Uterus (tissue), 4 donors: ENCODE measurements around the gene TLCD3A. TPM values are rescaled to one million over a fixed set of nuclear protein-coding genes. Genes with fewer than 3 reads are reported as not detected.
"Not testable (repeated sequence)": the region's sequence is repeated elsewhere in the genome, so short reads cannot be mapped to it uniquely, and the experiment has no call there.

ENCODE experiments used
- DNase-seq, 2 donors: peaks; one replicate each; pipeline ENCODE4 v3.0.0-alpha.2; 2019 to 2020
- H3K27ac ChIP-seq, 2 donors: fragments of 200-600 bp; sonication (generic); 1 replicate in 1 of 2; 2 replicates in 1 of 2; pipeline ENCODE4 v1.5.1; 2016 to 2018
- H3K27me3 ChIP-seq, 2 donors: fragments of 200-600 bp; sonication (generic); one replicate each; pipeline ENCODE4 v1.5.1; 2018 to 2019; ENCODE audit warnings: control low read depth in 1 of 2
- H3K36me3 ChIP-seq, 2 donors: fragments of 200-600 bp; sonication (generic); one replicate each; pipeline ENCODE4 v1.5.1; 2019; ENCODE audit warnings: control low read depth in 1 of 2
- H3K4me1 ChIP-seq, 2 donors: fragments of 200-600 bp; sonication (generic); one replicate each; pipeline ENCODE4 v1.5.1; 2018 to 2019; ENCODE audit warnings: control low read depth in 1 of 2
- H3K4me3 ChIP-seq, 2 donors: fragments of 200-600 bp; sonication (generic); 1 replicate in 1 of 2; 2 replicates in 1 of 2; pipeline ENCODE4 v1.5.1; 2018 to 2019; ENCODE audit warnings: mild to moderate bottlenecking in 1 of 2
- H3K9me3 ChIP-seq, 2 donors: fragments of 200-600 bp; sonication (generic); one replicate each; pipeline ENCODE4 v1.5.1; 2019; ENCODE audit warnings: control low read depth in 1 of 2
- CTCF ChIP-seq, 4 experiments: fragments of 200-600 bp in 2 of 4; fragments of 450-650 bp in 2 of 4; sonication (generic) in 2 of 4; IDR thresholded peaks; one replicate each; pipeline ENCODE4 v1.5.1; 2016 to 2019; ENCODE audit warnings: antibody characterized with exemption in 4 of 4, mild to moderate bottlenecking in 2 of 4, moderate library complexity in 1 of 4
- POLR2A ChIP-seq, 2 donors: fragments of 450-650 bp; IDR thresholded peaks; one replicate each; pipeline ENCODE4 v1.6.1; 2016; ENCODE audit warnings: antibody characterized with exemption in 2 of 2, mild to moderate bottlenecking in 1 of 2, moderate library complexity in 1 of 2
- intact Hi-C: fragments of 100-400 bp; cut with DNase I; formaldehyde crosslinking; loops from one replicate; pipeline ENCODE4 v1.15.1; 2023; ENCODE audit warnings: low total_unique reads
- total RNA-seq, 4 donors: library from RNA; depleted of rRNA in 3 of 4; stranded (reverse); fragments of >200 nt in 3 of 4; gene quantifications; one replicate each; pipeline versions ENCODE4 v1.1.0 to v1.2.4, GENCODE V29; 2014 to 2023
- donor health status: DM: yes; HTN: yes; CAD: no.

TLCD3A gene
- total RNA-seq, 4 donors from 2014 or later = 3.2 to 19.6 (median 15.6) TPM; not detected in 1

GRCh38 chr17:744937-745336, 12.5 kb downstream of the TLCD3A start:
- no peak for TF ChIP-seq CTCF (IDR thresholded peaks at IDR 0.05)
- Histone ChIP-seq H3K27ac (no peak overlapping the region), H3K4me3 (no peak overlapping the region), H3K4me1 (no peaks in the 10 kb centered on the region), H3K27me3 (no peaks in the 10 kb centered on the region), H3K9me3 (no peaks in the 10 kb centered on the region), H3K36me3 (no peaks in the 10 kb centered on the region)
- DNase-seq = no peak
- intact Hi-C loops = no loop called here

GRCh38 chr17:745406-745805, 13.0 kb downstream of the TLCD3A start:
- Histone ChIP-seq H3K4me1 (peaks cover 0 to 4% of the 10 kb centered on the region in 2 donors), H3K36me3 (no peaks in the 10 kb centered on the region), H3K27ac (no peak overlapping the region), H3K4me3 (no peak overlapping the region), H3K27me3 (no peaks in the 10 kb centered on the region), H3K9me3 (no peaks in the 10 kb centered on the region)
- DNase-seq = no peak
- intact Hi-C loops = no loop called here
- TF ChIP-seq POLR2A (IDR thresholded peaks at IDR 0.05) = no peak
- no peak for TF ChIP-seq CTCF (IDR thresholded peaks at IDR 0.05)

- H3K4me1 ChIP-seq = peaks cover 0 to 12% of the 10 kb centered on the region in 2 donors
- H3K36me3 ChIP-seq = no peaks in the 10 kb centered on the region
These were observed 13.8 kb downstream of the TLCD3A start for GRCh38 chr17:746181-746580.

DNA sequence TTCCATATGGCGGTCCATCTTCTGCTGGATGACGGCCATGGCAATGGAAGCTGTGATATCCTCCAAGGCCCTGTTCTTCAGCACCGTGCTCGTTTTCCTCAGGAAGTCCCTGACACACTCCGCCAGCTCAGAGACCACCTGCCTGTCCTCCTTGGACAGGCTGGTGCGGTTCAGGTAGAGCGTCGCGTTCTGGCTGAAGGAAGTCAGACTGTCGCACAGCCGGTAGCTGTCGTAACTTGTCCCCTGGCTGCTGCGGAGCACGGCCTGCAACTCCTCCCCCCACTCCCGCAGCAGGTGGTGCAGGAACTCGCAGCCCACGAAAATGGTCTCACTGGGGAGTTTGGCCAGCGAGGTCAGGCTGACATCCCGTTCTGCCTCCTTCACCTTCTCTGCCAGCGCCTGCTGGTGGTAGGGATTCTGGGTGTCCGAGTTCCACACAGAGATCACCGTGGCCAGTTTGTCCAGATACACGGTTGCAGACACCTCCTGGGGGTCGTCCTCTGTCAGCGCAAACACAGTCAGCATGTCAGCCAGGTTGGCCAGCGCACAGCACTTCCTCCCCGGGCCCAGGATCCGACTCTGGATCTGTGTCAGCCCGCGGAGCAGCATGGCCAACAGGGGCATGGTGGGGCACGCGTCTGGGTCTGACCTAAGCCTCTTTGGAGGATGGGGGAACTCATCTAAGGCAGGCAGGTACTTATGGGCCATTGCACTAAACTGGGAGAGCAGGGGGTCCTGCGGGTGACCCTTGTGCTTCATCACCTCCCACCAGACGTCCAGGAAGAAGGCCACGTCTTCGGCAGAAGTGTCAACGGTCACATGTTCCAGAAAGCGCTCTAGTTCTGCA, 14.6 kb downstream of the TLCD3A start:
- intact Hi-C loops = no loop called here
- no peaks in the 10 kb centered on the region for H3K36me3 ChIP-seq
- no peak for TF ChIP-seq POLR2A (IDR thresholded peaks at IDR 0.05)
- TF ChIP-seq CTCF (IDR thresholded peaks at IDR 0.05) = no peak
- H3K9me3 ChIP-seq = no peaks in the 10 kb centered on the region
- H3K4me3 ChIP-seq = no peak overlapping the region
- no peaks in the 10 kb centered on the region for H3K27me3 ChIP-seq
- peaks cover 0 to 14% of the 10 kb centered on the region in 2 donors for H3K4me1 ChIP-seq
- no peak overlapping the region for H3K27ac ChIP-seq
- no peak for DNase-seq

More at GRCh38 chr17:746181-746580, 13.8 kb downstream of the TLCD3A start:
- DNase-seq = no peak
- TF ChIP-seq CTCF (IDR thresholded peaks at IDR 0.05) = no peak
- no peak for TF ChIP-seq POLR2A (IDR thresholded peaks at IDR 0.05)
- H3K4me3 ChIP-seq = no peak overlapping the region
- no peaks in the 10 kb centered on the region for H3K27me3 ChIP-seq
- no peaks in the 10 kb centered on the region for H3K9me3 ChIP-seq
- intact Hi-C loops = no loop called here
- H3K27ac ChIP-seq = no peak overlapping the region

GRCh38 chr17:748604-749003, 16.2 kb downstream of the TLCD3A start:
- DNase-seq, H3K4me3 ChIP-seq, intact Hi-C loops, H3K9me3 ChIP-seq, H3K36me3 ChIP-seq, H3K27me3 ChIP-seq, H3K27ac ChIP-seq: not testable (repeated sequence)
- peaks cover 0 to 14% of the 10 kb centered on the region in 2 donors for H3K4me1 ChIP-seq

DNA sequence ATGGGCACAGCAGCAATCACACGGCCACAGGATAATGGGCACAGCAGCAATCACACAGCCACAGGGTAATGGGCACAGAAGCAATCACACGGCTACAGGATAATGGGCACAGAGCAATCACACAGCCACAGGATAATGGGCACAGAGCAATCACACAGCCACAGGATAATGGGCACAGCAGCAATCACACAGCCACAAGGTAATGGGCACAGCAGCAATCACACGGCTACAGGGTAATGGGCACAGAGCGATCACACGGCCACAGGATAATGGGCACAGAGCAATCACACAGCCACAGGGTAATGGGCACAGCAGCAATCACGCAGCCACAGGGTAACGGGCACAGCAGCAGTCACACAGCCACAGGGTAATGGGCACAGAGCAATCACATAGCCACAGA, 17.0 kb downstream of the TLCD3A start:
- H3K27ac ChIP-seq, H3K27me3 ChIP-seq, H3K36me3 ChIP-seq, intact Hi-C loops, H3K9me3 ChIP-seq, H3K4me3 ChIP-seq, DNase-seq: not testable (repeated sequence)
- H3K4me1 ChIP-seq = peaks cover 0 to 14% of the 10 kb centered on the region in 2 donors
